Measurements from ENCODE around the gene FAM193A.

FAM193A gene

DNA sequence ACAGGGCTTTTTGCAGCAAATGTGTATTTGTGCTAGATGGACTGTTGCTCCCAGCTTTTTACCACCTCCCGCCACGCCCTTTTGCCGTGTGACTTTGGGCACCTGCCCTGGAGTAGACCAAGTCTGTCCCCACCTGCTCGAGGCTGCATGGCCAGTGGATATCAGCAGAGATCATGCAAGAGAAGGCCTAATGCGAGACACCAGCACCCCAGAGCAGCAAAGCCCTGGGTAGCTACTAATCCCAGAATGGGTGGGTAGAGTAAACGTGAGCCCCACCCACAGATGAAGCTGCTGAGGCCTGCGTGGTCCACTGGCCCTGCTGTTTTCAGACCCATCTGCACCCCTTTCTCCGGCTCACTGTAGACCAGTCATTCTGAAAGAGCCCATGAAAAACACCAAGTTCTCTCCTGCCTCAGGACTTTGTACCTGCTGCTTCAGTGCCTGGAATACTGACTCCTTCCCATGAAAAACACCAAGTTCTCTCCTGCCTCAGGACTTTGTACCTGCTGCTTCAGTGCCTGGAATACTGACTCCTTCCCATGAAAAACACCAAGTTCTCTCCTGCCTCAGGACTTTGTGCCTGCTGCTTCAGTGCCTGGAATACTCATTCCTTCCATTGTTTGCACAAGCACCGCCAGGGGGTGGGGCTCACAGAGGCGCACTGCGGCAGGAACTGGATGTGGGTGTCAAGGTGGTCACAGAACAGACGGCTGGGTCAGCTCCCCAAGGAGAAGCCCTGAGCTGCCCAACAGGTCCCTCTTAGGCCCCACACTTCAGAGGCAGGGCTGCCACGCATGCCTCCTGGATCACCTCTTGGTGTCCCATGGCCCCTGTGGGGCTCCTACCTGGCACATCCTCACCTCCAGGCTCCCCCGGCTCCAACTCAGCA lies 224.8 kb downstream of the FAM193A start:
- TF ChIP-seq SIN3A (IDR thresholded peaks at IDR 0.05; ENCODE audit: borderline replicate concordance, insufficient read depth, low read length) (no peak), TAF1 (IDR thresholded peaks at IDR 0.05; ENCODE audit: borderline replicate concordance, insufficient read depth, low read length) (no peak), FOXP2 (optimal IDR thresholded peaks at IDR 0.05; ENCODE audit: borderline replicate concordance, extremely low read depth, extremely low read length, insufficient read depth) (no peak), POLR2AphosphoS5 (IDR thresholded peaks at IDR 0.05; ENCODE audit: low read depth, low read length) (no peak)
- TF ChIP-seq, protein P1, sequence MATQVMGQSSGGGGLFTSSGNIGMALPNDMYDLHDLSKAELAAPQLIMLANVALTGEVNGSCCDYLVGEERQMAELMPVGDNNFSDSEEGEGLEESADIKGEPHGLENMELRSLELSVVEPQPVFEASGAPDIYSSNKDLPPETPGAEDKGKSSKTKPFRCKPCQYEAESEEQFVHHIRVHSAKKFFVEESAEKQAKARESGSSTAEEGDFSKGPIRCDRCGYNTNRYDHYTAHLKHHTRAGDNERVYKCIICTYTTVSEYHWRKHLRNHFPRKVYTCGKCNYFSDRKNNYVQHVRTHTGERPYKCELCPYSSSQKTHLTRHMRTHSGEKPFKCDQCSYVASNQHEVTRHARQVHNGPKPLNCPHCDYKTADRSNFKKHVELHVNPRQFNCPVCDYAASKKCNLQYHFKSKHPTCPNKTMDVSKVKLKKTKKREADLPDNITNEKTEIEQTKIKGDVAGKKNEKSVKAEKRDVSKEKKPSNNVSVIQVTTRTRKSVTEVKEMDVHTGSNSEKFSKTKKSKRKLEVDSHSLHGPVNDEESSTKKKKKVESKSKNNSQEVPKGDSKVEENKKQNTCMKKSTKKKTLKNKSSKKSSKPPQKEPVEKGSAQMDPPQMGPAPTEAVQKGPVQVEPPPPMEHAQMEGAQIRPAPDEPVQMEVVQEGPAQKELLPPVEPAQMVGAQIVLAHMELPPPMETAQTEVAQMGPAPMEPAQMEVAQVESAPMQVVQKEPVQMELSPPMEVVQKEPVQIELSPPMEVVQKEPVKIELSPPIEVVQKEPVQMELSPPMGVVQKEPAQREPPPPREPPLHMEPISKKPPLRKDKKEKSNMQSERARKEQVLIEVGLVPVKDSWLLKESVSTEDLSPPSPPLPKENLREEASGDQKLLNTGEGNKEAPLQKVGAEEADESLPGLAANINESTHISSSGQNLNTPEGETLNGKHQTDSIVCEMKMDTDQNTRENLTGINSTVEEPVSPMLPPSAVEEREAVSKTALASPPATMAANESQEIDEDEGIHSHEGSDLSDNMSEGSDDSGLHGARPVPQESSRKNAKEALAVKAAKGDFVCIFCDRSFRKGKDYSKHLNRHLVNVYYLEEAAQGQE (IDR thresholded peaks at IDR 0.05; ENCODE audit: insufficient read depth in 1 of 2, low read depth in 2 of 2, low read length in 2 of 2) = no peak

DNA sequence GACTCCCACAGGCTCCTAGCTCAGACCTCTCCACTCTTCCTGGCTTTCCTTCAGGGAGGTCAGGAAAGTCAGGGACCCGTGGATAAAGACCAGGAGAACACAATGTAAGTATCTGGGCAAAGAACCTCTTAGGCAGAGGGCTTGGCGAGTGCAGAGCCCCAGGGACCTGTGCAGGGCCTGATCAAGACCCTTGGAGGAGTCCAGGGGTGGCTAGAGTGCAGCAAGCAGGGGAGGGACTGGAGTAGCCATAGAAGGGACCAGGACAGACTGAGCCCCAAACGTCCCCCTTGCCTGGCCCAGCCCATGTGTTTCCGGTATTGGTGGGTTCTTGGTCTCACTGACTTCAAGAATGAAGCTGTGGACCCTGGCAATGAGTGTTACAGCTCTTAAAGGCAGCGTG lies 225.6 kb downstream of the FAM193A start:
- TF ChIP-seq, protein P1 (IDR thresholded peaks at IDR 0.05; ENCODE audit: insufficient read depth in 1 of 2, low read depth in 2 of 2, low read length in 2 of 2) = no peak
- TF ChIP-seq FOXP2 (optimal IDR thresholded peaks at IDR 0.05; ENCODE audit: borderline replicate concordance, extremely low read depth, extremely low read length, insufficient read depth) = no peak
- no peak for TF ChIP-seq SIN3A (IDR thresholded peaks at IDR 0.05; ENCODE audit: borderline replicate concordance, insufficient read depth, low read length)
- no peak for TF ChIP-seq POLR2AphosphoS5 (IDR thresholded peaks at IDR 0.05; ENCODE audit: low read depth, low read length)
- no peak for TF ChIP-seq TAF1 (IDR thresholded peaks at IDR 0.05; ENCODE audit: borderline replicate concordance, insufficient read depth, low read length)

DNA sequence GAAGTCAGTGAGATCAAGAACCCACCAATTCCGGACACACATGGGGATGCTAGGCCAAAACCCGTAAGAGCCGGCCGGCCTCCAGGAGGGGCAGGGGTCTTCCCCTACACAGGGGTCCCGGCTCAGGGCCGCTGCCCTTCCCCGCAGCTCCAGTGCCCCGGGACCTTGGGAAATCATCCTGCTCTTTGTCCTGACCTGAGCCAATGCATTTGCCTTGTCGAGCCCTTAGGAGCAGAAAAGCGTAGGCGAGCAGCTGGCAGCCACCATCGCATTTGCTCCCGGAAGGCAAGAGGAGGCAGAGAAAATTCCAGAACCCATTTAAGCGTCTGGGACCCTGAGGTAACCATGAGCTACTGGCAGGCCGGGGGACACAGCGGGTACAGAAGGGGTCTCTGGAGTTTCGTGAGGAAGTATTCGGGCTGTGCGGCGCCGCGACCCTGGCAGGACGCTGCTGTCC lies 227.1 kb downstream of the FAM193A start:
- TF ChIP-seq POLR2AphosphoS5 (IDR thresholded peaks at IDR 0.05; ENCODE audit: low read depth, low read length) (no peak), SIN3A (IDR thresholded peaks at IDR 0.05; ENCODE audit: borderline replicate concordance, insufficient read depth, low read length) (no peak), FOXP2 (optimal IDR thresholded peaks at IDR 0.05; ENCODE audit: borderline replicate concordance, extremely low read depth, extremely low read length, insufficient read depth) (no peak), TAF1 (IDR thresholded peaks at IDR 0.05; ENCODE audit: borderline replicate concordance, insufficient read depth, low read length) (no peak)
- TF ChIP-seq, protein P1 (IDR thresholded peaks at IDR 0.05; ENCODE audit: insufficient read depth in 1 of 2, low read depth in 2 of 2, low read length in 2 of 2) = no peak

DNA sequence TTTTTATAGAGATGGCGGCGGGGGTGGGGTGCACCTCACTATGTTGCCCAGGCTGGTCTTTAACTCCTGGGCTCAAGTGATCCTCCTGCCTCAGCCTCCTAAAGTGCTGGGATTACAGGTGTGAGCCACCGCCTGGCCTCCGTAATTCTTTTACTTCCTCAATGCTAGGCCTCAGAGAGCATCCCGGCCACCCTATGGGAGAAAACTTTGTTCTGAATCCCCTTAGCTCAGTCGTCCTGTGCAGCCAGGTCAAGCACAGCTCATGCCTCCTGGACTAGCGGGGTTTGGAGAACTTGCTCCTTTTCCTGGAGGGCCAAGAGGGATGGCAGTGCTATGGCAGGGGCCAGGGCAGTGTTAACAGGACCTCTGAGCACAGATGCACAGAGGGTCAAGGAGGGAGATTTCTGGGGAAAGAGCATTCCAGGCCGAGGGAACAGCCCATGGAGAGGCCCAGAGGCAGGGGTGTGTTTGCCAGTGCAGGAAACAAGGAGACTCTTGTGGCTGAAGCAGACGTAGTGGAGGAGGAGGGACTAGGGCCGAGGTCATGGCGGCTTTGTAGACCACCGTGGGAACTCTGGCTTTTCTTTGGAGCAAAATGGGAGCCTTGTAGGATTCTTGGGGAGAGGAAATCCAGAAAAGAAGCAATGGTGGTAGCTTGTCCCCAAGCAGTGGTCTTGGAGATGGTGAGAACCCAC lies 229.5 kb downstream of the FAM193A start:
- TF ChIP-seq FOXP2 (optimal IDR thresholded peaks at IDR 0.05; ENCODE audit: borderline replicate concordance, extremely low read depth, extremely low read length, insufficient read depth) (no peak), POLR2AphosphoS5 (IDR thresholded peaks at IDR 0.05; ENCODE audit: low read depth, low read length) (no peak), TAF1 (IDR thresholded peaks at IDR 0.05; ENCODE audit: borderline replicate concordance, insufficient read depth, low read length) (no peak), SIN3A (IDR thresholded peaks at IDR 0.05; ENCODE audit: borderline replicate concordance, insufficient read depth, low read length) (no peak)
- TF ChIP-seq, protein P1 (IDR thresholded peaks at IDR 0.05; ENCODE audit: insufficient read depth in 1 of 2, low read depth in 2 of 2, low read length in 2 of 2) = no peak
